Measurements from ENCODE around the gene L3MBTL4. TPM values are rescaled to one million over a fixed set of nuclear protein-coding genes. Genes with fewer than 3 reads are reported as not detected.

Gene L3MBTL4
- total RNA-seq, 1 experiment from 2014 or later: 0.87 TPM

DNA sequence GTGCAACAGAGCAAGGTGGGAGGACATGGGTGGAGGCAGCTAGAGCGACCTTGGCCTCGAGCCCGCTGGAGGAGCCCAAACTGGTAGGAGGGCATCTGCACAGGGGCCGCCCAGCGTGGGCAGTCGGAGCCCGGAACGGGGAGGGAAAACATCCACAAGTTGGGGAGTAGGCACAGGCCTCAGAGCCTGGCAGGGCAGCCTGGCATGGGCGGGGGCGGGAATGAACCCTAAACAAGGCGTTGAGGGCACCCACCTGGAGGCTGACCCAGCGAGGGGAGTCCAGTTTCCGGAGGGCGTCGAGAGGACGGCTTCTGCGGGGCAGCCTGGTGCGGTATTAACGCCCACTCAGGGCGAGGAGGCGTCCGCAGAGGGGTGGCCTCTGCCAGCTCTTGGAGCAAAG, 129.9 kb downstream of the L3MBTL4 start:
- intact Hi-C loops (cut with micrococcal nuclease; ENCODE audit: unreplicated experiment): no loop called here
- H3K4me1 ChIP-seq (ENCODE audit: control insufficient read depth, insufficient read depth, low read length): no peaks in the 10 kb centered on the region
- TF ChIP-seq CTCF (IDR thresholded peaks at IDR 0.05) (no peak), TCF7L2 (IDR thresholded peaks at IDR 0.05; ENCODE audit: low read depth, low read length) (no peak), POLR2AphosphoS5 (IDR thresholded peaks at IDR 0.05; ENCODE audit: low read depth, low read length) (no peak), SIN3A (IDR thresholded peaks at IDR 0.05; ENCODE audit: borderline replicate concordance, insufficient read depth, low read depth, low read length) (no peak)
- TF ChIP-seq, protein P1, sequence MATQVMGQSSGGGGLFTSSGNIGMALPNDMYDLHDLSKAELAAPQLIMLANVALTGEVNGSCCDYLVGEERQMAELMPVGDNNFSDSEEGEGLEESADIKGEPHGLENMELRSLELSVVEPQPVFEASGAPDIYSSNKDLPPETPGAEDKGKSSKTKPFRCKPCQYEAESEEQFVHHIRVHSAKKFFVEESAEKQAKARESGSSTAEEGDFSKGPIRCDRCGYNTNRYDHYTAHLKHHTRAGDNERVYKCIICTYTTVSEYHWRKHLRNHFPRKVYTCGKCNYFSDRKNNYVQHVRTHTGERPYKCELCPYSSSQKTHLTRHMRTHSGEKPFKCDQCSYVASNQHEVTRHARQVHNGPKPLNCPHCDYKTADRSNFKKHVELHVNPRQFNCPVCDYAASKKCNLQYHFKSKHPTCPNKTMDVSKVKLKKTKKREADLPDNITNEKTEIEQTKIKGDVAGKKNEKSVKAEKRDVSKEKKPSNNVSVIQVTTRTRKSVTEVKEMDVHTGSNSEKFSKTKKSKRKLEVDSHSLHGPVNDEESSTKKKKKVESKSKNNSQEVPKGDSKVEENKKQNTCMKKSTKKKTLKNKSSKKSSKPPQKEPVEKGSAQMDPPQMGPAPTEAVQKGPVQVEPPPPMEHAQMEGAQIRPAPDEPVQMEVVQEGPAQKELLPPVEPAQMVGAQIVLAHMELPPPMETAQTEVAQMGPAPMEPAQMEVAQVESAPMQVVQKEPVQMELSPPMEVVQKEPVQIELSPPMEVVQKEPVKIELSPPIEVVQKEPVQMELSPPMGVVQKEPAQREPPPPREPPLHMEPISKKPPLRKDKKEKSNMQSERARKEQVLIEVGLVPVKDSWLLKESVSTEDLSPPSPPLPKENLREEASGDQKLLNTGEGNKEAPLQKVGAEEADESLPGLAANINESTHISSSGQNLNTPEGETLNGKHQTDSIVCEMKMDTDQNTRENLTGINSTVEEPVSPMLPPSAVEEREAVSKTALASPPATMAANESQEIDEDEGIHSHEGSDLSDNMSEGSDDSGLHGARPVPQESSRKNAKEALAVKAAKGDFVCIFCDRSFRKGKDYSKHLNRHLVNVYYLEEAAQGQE (IDR thresholded peaks at IDR 0.05; ENCODE audit: insufficient read depth in 1 of 2, low read depth in 2 of 2, low read length in 1 of 2): no peak
- no peak overlapping the region for H3K27ac ChIP-seq (ENCODE audit: low read length)
- POLR2A ChIA-PET: no interaction called here
- BruUV-seq (replicated peaks): no TSS peak
- H3K9me3 ChIP-seq (ENCODE audit: control insufficient read depth, insufficient read depth, low read depth, low read length): no peaks in the 10 kb centered on the region
- H3K27me3 ChIP-seq (ENCODE audit: control insufficient read depth, insufficient read depth, low read length): no peaks in the 10 kb centered on the region
- no peak overlapping the region for H3K4me3 ChIP-seq (ENCODE audit: low read depth in 2 of 2, low read length in 2 of 2)
- in situ Hi-C loops (cut with HindIII; ENCODE audit: low pct_unique_long_range_greater_than_20kb, low sequenced_read_pairs): no loop called here
- DNase-seq (ENCODE audit: low read depth, low spot score) (no peak), ATAC-seq (no peak)
- H3K36me3 ChIP-seq (ENCODE audit: control insufficient read depth, insufficient read depth, low read length): no peaks in the 10 kb centered on the region
- CTCF ChIA-PET: no interaction called here

- in situ Hi-C loops (cut with HindIII; ENCODE audit: low pct_unique_long_range_greater_than_20kb, low sequenced_read_pairs) (no loop called here), intact Hi-C loops (cut with micrococcal nuclease; ENCODE audit: unreplicated experiment) (no loop called here)
- no TSS peak for BruUV-seq (replicated peaks)
These were observed 130.4 kb downstream of the L3MBTL4 start for GRCh38 chr18:6284300-6284699.

More at GRCh38 chr18:6284300-6284699, 130.4 kb downstream of the L3MBTL4 start:
- H3K4me3 ChIP-seq (ENCODE audit: low read depth in 2 of 2, low read length in 2 of 2): no peak overlapping the region
- POLR2A ChIA-PET: no interaction called here
- ATAC-seq (no peak), DNase-seq (ENCODE audit: low read depth, low spot score) (no peak)
- CTCF ChIA-PET: no interaction called here
- H3K27me3 ChIP-seq (ENCODE audit: control insufficient read depth, insufficient read depth, low read length): no peaks in the 10 kb centered on the region
- TF ChIP-seq SIN3A (IDR thresholded peaks at IDR 0.05; ENCODE audit: borderline replicate concordance, insufficient read depth, low read depth, low read length) (no peak), TCF7L2 (IDR thresholded peaks at IDR 0.05; ENCODE audit: low read depth, low read length) (no peak), CTCF (IDR thresholded peaks at IDR 0.05) (no peak), POLR2AphosphoS5 (IDR thresholded peaks at IDR 0.05; ENCODE audit: low read depth, low read length) (no peak)
- TF ChIP-seq, protein P1 (IDR thresholded peaks at IDR 0.05; ENCODE audit: insufficient read depth in 1 of 2, low read depth in 2 of 2, low read length in 1 of 2): no peak
- H3K27ac ChIP-seq (ENCODE audit: low read length): no peak overlapping the region
- H3K4me1 ChIP-seq (ENCODE audit: control insufficient read depth, insufficient read depth, low read length): no peaks in the 10 kb centered on the region
- no peaks in the 10 kb centered on the region for H3K9me3 ChIP-seq (ENCODE audit: control insufficient read depth, insufficient read depth, low read depth, low read length)
- H3K36me3 ChIP-seq (ENCODE audit: control insufficient read depth, insufficient read depth, low read length): no peaks in the 10 kb centered on the region

Data from Panc1 (cell line).